GM12864 (cell line): ENCODE results near the gene CACNA2D3.

Experiments
- DNase-seq: peaks from one replicate; pipeline ENCODE4 v3.0.0-alpha.2; 2011; ENCODE audit warnings: low read depth
- H3K4me3 ChIP-seq: 2 replicates; pipeline ENCODE4 v1.5.1; 2011; ENCODE audit warnings: mild to moderate bottlenecking, low read depth, low read length, control low read depth
- TF ChIP-seq, protein P1 (sequence below): IDR thresholded peaks from 2 replicates; pipeline ENCODE4 v1.5.1; 2011; ENCODE audit warnings: low read depth, mild to moderate bottlenecking, moderate library complexity, low read length, control low read depth, inconsistent platforms; ENCODE audit errors: missing control alignments

Gene CACNA2D3

DNA sequence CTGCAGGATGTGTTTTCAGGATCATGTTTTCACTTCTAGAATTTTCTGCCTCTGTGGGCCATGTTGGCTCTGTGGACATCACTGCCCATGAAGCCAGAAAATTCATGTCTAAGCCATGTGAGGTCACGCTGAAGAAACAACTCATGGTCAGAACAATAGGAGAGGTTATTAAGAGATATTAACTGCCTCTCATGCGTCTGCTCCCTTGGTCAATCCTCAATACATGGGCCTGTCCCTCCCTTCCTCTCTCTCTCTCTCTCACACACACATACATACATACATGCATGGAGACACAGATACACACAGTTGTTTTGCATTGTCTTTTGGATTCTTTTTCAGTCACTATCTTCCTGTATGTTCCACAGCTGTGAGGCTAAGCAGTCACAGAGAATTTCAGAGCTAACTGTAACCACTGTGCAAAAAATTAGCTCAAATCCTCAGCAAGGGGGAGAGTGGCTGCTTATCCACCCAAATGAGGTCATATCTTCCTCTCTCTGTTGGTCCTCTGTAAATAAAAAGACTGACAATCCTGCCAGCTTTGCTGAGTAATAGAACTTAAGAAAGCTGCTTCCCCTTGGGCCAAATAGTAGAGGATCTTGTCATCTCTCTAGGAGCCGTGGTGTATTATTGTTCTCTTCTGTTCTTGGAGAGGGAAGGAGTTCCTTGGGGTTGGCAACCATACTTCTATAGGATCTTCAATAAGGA is 759.9 kb downstream of the CACNA2D3 start:
- TF ChIP-seq, protein P1, sequence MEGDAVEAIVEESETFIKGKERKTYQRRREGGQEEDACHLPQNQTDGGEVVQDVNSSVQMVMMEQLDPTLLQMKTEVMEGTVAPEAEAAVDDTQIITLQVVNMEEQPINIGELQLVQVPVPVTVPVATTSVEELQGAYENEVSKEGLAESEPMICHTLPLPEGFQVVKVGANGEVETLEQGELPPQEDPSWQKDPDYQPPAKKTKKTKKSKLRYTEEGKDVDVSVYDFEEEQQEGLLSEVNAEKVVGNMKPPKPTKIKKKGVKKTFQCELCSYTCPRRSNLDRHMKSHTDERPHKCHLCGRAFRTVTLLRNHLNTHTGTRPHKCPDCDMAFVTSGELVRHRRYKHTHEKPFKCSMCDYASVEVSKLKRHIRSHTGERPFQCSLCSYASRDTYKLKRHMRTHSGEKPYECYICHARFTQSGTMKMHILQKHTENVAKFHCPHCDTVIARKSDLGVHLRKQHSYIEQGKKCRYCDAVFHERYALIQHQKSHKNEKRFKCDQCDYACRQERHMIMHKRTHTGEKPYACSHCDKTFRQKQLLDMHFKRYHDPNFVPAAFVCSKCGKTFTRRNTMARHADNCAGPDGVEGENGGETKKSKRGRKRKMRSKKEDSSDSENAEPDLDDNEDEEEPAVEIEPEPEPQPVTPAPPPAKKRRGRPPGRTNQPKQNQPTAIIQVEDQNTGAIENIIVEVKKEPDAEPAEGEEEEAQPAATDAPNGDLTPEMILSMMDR: no peak
- no peak for DNase-seq
- no peak overlapping the region for H3K4me3 ChIP-seq

DNA sequence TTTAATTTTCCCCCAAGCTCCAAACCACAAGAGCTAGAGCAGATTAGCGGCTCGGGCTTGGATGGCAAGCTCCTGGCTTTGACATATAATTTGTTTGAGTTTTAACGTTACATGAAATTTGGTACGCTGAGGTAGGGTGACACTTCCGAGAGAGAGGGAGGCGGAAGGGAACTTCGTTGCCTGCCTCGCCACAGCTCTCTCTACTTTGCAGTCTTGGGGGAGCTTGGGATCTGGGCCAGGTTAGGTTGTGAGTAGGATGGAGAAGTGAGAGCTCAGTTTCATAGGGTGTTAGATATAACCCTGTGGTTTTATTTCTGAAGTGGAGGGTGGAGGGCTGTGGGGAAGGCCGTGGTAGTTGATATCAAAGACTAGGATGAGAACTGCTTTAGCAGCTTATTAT is 765.8 kb downstream of the CACNA2D3 start:
- no peak overlapping the region for H3K4me3 ChIP-seq
- no peak for DNase-seq
- TF ChIP-seq, protein P1: no peak

DNA sequence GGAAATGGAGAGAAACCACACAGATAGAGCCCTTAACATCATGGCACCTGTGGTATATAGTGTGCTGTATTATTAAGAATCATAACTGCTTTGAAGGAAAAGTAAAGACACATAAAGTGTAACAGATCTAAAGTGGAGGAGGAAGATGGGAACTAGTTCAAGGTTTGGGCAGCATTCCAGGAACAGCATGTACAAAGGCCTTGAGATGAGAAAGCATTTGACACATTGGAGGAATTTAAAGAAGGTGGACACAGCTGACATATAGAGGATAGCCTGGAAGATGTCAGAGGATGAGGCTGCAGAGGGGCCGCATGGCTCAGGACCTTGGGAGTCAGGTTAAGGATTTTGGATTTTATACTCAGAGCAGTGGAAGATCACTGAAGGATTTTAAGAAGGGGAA is 766.5 kb downstream of the CACNA2D3 start:
- TF ChIP-seq, protein P1: no peak
- DNase-seq: no peak
- no peak overlapping the region for H3K4me3 ChIP-seq

DNA sequence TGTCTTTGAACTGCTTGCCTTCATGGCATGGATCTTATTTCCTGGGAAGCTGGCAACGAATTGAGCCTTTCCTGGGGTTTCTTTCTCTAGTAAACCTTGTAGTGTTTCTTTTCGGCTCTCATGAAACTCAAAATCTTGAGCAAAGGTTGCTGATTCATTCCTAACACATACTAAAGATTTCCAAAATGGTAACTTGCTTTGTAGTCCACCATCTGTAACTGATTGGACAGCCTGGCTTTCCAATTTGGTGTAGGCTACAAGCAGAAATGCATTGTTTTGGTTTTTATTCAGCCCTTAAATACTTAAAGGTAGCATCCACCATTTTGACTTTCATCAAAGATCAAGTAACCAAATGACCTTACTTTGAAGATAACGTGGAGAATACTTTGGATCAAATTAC is 767.4 kb downstream of the CACNA2D3 start:
- TF ChIP-seq, protein P1: no peak

DNA sequence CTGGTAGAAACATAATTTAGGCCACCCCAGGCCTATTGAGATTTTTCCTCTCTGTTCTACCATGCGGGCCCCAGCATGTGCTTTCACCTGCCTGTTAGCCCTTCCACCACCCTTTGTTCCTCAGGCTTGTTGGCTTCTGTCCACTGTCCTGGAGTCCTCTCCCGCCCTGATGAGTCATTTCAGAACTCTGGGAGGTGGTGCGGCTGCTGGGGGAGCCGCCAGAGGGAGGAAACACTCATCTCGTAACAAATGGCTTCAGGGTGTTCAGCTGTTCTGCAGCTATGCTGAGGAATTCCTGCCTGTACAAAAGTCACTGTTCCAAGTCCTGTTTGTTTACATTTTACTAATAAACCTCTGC is 769.2 kb downstream of the CACNA2D3 start:
- H3K4me3 ChIP-seq: no peak overlapping the region
- no peak for DNase-seq
- TF ChIP-seq, protein P1: no peak

More for the DNA sequence above, 767.4 kb downstream of the CACNA2D3 start:
- DNase-seq: no peak
- no peak overlapping the region for H3K4me3 ChIP-seq

DNA sequence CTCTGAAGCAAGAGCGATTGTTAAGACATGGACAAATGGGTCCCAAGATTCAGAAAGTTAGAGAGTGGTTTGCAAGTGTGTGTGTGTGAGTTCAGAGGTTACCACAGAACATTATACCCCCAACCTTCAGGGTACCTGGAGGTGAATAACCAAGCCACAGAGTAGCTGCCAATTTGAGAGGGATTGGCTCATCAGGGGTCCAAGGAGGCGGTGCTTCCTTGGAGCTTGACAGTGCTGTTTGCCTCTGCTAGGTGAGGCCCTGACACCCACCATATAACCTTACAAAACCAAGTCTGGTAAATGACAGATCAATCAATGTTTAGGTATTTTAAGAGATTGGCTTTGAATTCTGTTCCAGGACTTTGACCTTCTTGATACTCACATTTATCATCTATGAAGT is 769.8 kb downstream of the CACNA2D3 start:
- no peak overlapping the region for H3K4me3 ChIP-seq
- TF ChIP-seq, protein P1: no peak
- no peak for DNase-seq

DNA sequence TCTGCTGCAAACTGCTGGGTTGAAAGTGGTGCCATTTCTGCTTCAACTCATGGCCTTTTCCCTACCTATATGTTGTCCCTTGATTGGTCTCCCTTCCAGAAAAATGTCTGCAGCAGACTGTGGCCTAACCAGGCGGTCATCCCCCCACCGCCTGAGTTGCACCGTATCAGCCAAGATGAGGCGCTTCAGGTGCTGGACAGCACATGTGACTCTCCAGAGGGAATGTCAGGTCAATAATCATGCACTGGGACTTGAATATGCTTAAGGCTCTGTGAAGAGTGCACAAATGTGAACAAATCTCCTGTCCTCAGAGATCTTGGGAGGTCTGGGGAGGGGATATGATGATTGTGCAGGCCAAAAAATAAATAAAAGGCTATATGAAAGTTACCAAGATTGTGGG is 773.3 kb downstream of the CACNA2D3 start:
- no peak overlapping the region for H3K4me3 ChIP-seq
- TF ChIP-seq, protein P1: no peak
- DNase-seq: no peak
